ENCODE data around the gene ACTR3C.

DNA sequence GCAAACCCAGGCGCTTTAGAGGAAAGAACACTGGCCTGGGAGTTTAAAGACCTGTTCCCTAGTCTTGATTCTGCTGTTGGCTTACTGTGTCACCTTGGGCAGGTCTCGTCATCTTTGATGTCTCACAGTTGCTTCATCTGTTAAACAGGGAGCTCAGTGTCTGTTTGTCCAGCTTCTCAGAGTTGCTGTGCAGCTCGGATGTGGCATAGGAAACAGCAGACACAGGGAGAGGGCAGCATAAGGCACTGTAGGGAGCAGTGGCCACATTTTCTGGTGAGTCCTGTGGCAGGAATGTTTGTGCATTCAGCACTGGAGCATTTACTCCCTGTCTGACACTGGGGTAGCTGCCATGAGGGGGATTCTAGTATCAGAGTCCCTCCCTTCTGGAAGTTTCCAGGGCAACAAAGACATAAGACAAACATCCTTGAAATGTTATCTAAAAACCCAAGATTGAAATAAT lies 47.3 kb upstream of the ACTR3C start:
- no peak for TF ChIP-seq CTCF (conservative IDR thresholded peaks at IDR 0.05; ENCODE audit: low read depth, low read length)
- no peak for TF ChIP-seq EZH2 (IDR thresholded peaks at IDR 0.05; ENCODE audit: borderline replicate concordance, low read depth, low read length, poor library complexity, severe bottlenecking)
